ENCODE results near the gene MYO9B. TPM values are rescaled to one million over a fixed set of nuclear protein-coding genes. Genes with fewer than 3 reads are reported as not detected.

MYO9B gene
- total RNA-seq, 1 donor from 2014 or later = 30.7 TPM

DNA sequence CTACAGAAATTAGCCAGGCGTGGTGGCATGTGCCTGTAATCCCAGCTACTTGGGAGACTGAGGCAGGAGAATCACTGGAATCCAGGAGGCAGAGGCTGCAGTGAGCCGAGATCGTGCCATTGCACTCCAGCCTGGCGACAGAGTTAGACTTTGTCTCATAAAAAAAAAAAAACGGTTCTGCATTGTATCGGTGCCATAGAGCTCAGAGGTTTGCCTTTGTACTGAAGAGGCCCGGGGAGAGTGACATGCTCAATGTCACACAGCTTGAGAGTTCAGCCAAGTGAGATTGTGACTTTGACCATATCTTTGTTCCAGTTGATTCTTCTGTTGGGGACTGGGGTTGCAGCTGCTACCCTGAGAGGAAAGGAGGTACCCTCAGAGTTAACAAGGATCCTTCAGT, 4.7 kb upstream of the MYO9B start:
- Histone ChIP-seq H3K4me3 (no peak overlapping the region), H3K27me3 (ENCODE audit: low read depth) (no peaks in the 10 kb centered on the region), H3K9me3 (replicated peaks) (no peaks in the 10 kb centered on the region), H3K4me1 (peaks cover 44% of the 10 kb centered on the region), H3K36me3 (peaks cover 19% of the 10 kb centered on the region), H3K27ac (replicated peaks) (peak overlapping the region; percentile 72)
- intact Hi-C loops (cut with micrococcal nuclease) = no loop called here
- DNase-seq = no peak
- TF ChIP-seq, protein P1, sequence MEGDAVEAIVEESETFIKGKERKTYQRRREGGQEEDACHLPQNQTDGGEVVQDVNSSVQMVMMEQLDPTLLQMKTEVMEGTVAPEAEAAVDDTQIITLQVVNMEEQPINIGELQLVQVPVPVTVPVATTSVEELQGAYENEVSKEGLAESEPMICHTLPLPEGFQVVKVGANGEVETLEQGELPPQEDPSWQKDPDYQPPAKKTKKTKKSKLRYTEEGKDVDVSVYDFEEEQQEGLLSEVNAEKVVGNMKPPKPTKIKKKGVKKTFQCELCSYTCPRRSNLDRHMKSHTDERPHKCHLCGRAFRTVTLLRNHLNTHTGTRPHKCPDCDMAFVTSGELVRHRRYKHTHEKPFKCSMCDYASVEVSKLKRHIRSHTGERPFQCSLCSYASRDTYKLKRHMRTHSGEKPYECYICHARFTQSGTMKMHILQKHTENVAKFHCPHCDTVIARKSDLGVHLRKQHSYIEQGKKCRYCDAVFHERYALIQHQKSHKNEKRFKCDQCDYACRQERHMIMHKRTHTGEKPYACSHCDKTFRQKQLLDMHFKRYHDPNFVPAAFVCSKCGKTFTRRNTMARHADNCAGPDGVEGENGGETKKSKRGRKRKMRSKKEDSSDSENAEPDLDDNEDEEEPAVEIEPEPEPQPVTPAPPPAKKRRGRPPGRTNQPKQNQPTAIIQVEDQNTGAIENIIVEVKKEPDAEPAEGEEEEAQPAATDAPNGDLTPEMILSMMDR (IDR thresholded peaks at IDR 0.05; ENCODE audit: borderline replicate concordance) = no peak

DNA sequence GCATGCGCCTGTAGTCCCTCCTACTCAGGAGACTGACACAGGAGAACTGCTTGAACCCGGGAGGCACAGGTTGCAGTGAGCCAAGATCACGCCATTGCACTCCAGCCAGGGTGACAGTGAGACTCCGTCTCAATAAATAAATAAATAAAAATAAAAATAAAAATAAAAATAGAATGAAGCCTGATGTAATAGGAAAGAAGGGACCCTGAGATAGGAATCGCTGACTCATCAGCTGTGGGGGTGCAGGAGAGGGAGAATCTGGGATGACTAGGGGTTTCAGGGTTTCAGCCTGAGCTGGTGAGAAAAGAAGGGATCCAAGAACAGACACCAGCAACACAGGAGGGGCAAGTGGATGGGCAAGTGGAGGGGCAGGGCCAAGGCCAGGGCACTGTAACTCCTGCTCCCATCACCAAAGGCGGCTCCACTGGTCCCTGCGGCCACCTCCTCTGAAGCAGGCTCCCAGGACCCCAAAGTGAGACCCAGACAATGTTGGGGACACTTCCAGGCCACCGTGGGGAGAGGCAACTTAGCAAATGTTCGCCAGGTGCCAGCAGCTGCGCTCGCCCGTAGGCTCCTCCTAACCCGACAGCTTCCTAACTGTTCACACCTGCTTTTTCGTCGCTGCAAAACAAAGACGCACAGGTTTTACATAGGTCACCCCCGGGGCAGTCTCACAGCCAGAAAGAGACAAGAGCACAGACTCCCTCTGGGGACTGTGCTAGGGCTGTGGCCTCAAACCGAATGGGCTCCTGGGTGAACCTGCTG, 1.5 kb upstream of the MYO9B start:
- TF ChIP-seq, protein P1 (IDR thresholded peaks at IDR 0.05; ENCODE audit: borderline replicate concordance) = no peak

DNA sequence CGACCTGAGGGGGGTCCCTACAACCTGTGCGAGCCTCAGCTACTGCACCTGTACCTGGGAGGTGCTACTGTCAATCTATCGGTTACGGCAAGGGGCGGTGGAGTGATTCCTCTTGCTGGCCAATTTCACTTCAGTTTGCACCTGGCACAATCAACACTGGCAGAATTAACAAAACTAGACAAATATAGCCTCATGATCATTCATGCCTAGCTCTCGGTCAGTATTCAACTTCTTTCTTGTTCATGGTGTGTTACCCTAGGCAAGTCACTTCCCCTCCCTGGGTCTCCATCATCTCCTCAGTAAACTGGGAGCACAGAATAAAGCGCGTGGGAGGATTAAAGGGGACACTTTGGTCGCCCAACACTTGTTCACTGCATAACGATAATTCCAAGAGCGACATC, 943 bp upstream of the MYO9B start:
- intact Hi-C loops (cut with micrococcal nuclease) = no loop called here
- no peaks in the 10 kb centered on the region for H3K27me3 ChIP-seq (ENCODE audit: low read depth)
- peak overlapping the region; percentile 73 for H3K27ac ChIP-seq (replicated peaks)
- TF ChIP-seq, protein P1 (IDR thresholded peaks at IDR 0.05; ENCODE audit: borderline replicate concordance) = no peak
- peak overlapping the region; percentile 72 for H3K4me3 ChIP-seq
- DNase-seq = no peak
- no peaks in the 10 kb centered on the region for H3K9me3 ChIP-seq (replicated peaks)
- H3K4me1 ChIP-seq = peaks cover 76% of the 10 kb centered on the region
- H3K36me3 ChIP-seq = peaks cover 14% of the 10 kb centered on the region

More for the DNA sequence above, 1.5 kb upstream of the MYO9B start:
- Histone ChIP-seq H3K4me3 (peak overlapping the region; percentile 72), H3K27ac (replicated peaks) (peak overlapping the region; percentile 73), H3K27me3 (ENCODE audit: low read depth) (no peaks in the 10 kb centered on the region), H3K9me3 (replicated peaks) (no peaks in the 10 kb centered on the region), H3K4me1 (peaks cover 70% of the 10 kb centered on the region), H3K36me3 (peaks cover 14% of the 10 kb centered on the region)
- DNase-seq = no peak
- intact Hi-C loops (cut with micrococcal nuclease) = no loop called here

DNA sequence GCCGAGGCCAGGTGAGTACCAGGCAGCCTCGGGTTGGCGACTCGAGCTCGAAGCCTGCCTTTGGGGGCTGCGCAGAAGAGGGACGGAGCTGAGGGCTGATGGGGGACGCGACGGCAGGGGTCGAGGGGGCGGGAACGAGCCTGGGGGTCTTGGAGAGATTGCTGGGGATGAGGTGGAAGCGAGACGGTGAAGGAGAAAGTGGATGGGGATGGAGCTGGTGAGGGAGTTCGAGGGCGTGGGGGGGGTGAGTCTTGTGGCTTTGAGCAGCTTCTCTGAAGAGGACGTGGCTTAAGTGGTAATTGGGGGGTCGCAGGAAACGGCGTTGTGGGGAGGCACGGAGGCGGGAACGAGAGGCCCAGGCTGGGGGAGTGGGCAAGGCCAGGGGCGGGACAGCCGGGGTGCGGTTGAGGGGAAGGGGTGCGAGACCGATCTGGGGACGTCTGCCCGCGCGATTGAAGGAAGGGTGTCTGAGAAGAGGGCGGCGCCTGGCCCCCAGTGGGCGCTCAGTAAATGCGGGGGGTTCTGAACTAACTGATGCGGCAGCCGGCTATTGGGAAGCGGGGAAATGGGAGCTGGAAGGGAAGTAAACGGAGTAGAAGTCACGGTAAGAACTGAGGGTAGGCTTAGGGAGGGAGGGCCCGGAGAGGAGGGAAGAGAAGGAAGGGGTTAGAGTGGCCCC, 426 bp downstream of the MYO9B start:
- peak overlapping the region; percentile 72 for H3K4me3 ChIP-seq
- peak; percentile 36 for DNase-seq
- peaks cover 9% of the 10 kb centered on the region for H3K36me3 ChIP-seq
- H3K4me1 ChIP-seq = peaks cover 81% of the 10 kb centered on the region
- intact Hi-C loops (cut with micrococcal nuclease) = no loop called here
- TF ChIP-seq, protein P1 (IDR thresholded peaks at IDR 0.05; ENCODE audit: borderline replicate concordance) = no peak
- H3K27me3 ChIP-seq (ENCODE audit: low read depth) = no peaks in the 10 kb centered on the region
- H3K9me3 ChIP-seq (replicated peaks) = no peaks in the 10 kb centered on the region
- peak overlapping the region; percentile 84 for H3K27ac ChIP-seq (replicated peaks)

DNA sequence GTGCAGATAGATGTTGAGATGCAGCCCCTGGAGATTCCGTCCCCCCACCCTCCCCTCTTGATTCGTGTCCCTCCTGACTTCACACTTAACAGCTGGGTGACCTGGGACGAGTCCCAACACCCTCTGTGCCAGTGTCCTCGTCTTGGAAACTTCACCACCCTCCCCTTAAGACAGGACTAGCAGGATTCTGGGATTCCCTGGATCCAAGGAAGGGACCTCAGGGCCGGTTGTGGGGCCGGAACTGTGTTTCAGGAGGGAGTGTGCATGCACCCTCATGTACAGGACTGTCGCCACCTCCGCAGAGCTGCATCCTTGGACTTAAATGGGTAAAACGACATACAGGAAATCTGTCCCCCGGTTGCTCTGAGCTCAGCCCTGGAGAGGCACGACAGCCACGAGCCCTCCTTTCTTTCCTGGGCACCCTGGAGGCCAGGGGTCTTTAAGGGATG, 990 bp downstream of the MYO9B start:
- no peak for DNase-seq

More for the DNA sequence above, 990 bp downstream of the MYO9B start:
- Histone ChIP-seq H3K4me3 (peak overlapping the region; percentile 72), H3K9me3 (replicated peaks) (no peaks in the 10 kb centered on the region), H3K27ac (replicated peaks) (peak overlapping the region; percentile 84), H3K27me3 (ENCODE audit: low read depth) (no peaks in the 10 kb centered on the region), H3K4me1 (peaks cover 81% of the 10 kb centered on the region), H3K36me3 (peaks cover 9% of the 10 kb centered on the region)
- intact Hi-C loops (cut with micrococcal nuclease) = no loop called here
- TF ChIP-seq, protein P1 (IDR thresholded peaks at IDR 0.05; ENCODE audit: borderline replicate concordance) = no peak
